Choroid plexus epithelial cell (primary cell): Measurements from ENCODE around the gene SATB2.
A peak's percentile ranks its signal among the peaks of the same experiment; 100 is the strongest.

Experiments used
- DNase-seq: peaks from one replicate; pipeline ENCODE4 v3.0.0-alpha.2; 2010; ENCODE audit warnings: low read depth
- H3K4me3 ChIP-seq: 2 replicates; pipeline ENCODE4 v1.5.1; 2011; ENCODE audit warnings: low read depth, mild to moderate bottlenecking, control low read depth, low read length, moderate library complexity
- CTCF ChIP-seq: conservative IDR thresholded peaks from 2 replicates; pipeline ENCODE4 v1.5.1; 2011; ENCODE audit warnings: low read depth, mild to moderate bottlenecking, control low read depth, inconsistent platforms, low read length, moderate library complexity

The SATB2 gene

GRCh38 chr2:199456383-199457146 lies 1.2 kb downstream of the SATB2 start:
- no peak for DNase-seq
- no peak for TF ChIP-seq CTCF
- H3K4me3 ChIP-seq, result peak overlapping the region; percentile 83

- peak overlapping the region; percentile 83 for H3K4me3 ChIP-seq
- no peak for TF ChIP-seq CTCF
- DNase-seq, result peak; percentile 13
Measured at GRCh38 chr2:199455545-199456382, 2.0 kb downstream of the SATB2 start.

- H3K4me3 ChIP-seq, result no peak overlapping the region
- TF ChIP-seq CTCF, result no peak
Measured at GRCh38 chr2:199455210-199455544, 2.6 kb downstream of the SATB2 start.

GRCh38 chr2:199452991-199453379 lies 4.8 kb downstream of the SATB2 start:
- no peak overlapping the region for H3K4me3 ChIP-seq
- TF ChIP-seq CTCF, result no peak
- no peak for DNase-seq

More at GRCh38 chr2:199455210-199455544, 2.6 kb downstream of the SATB2 start:
- DNase-seq, result no peak

- no peak for DNase-seq
- TF ChIP-seq CTCF, result no peak
- H3K4me3 ChIP-seq, result no peak overlapping the region
Measured at GRCh38 chr2:199452260-199452990, 5.3 kb downstream of the SATB2 start.

- TF ChIP-seq CTCF, result no peak
- H3K4me3 ChIP-seq, result no peak overlapping the region
- no peak for DNase-seq
Measured at GRCh38 chr2:199449956-199450355, 7.8 kb downstream of the SATB2 start.
